Airway epithelial cell (primary cell): Measurements from ENCODE around the gene CNTD1. TPM values are rescaled to one million over a fixed set of nuclear protein-coding genes. Genes with fewer than 3 reads are reported as not detected.

Experiments
- total RNA-seq: library from RNA; depleted of rRNA; stranded (reverse); fragments of >200 nt; gene quantifications from 2 replicates; pipeline ENCODE4 v1.2.3, GENCODE V29; 2015

CNTD1 gene
- 0.07 TPM in 1 of 2 replicates, not detected in the other for total RNA-seq

DNA sequence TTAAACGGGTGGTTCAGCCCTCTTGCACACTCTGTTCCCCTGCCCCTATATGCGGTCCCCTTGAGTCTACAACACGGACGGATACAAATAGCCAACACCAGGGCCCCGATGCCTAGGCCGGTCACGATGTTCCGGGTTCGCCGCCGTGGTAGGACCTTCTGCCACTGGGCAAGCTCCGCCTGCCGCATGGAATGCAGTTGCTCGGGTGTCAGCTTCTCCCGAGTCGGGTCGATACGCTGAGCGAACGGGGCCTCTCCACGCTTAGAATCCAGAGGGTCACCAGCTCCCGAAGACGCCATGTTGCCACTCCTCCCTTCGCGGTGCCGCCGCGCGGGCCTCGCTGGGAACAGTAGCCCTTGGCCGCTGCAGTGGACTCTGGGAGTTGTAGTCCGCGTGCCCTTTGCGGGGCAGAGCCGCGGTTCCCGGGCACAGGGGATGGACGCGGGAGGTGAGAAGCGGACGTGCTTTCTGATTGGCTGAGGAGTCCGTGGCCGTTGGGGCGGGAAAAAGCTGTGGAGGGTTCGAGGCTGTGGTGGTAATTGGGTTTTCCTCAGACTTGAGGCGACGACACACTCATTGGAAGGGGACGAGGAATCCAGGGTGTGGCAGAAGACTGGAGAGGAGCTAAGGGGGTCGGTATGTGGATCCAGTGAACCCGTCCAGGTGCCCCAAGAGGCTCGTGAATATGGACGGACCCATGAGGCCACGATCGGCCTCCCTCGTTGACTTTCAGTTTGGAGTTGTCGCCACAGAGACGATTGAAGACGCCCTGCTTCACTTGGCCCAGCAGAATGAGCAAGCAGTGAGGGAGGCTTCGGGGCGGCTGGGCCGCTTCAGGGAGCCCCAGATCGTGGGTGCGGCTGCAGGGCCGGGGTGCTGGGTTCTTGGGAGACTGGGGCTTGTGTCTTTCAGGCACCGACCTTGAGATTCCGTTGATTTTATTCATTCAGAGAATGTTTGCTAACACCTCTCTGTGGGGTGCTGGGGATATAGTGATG, at the start of gene CNTD1, which contains the start of gene COA3:
Gene CNTD1, plus strand, starts transcription at position 479 of the 998 bp plus-strand sequence. Its CDS starts 207 bp downstream, at position 686.
Gene COA3, minus strand, starts transcription at position 322 of the 998 bp plus-strand sequence. Its CDS starts 23 bp downstream, at position 299.

GRCh38 chr17:42760652-42761581, 37.7 kb upstream of the CNTD1 start, which contains the start of gene RAMP2:
RAMP2 (plus strand) TSS chr17:42761227; CDS start chr17:42761262, 35 bp downstream.

GRCh38 chr17:42773290-42774035, 25.2 kb upstream of the CNTD1 start, which contains the start of gene VPS25:
VPS25 (plus strand) TSS chr17:42773449; CDS start chr17:42773476, 27 bp downstream.

GRCh38 chr17:42779936-42780850, 18.5 kb upstream of the CNTD1 start, which contains the start of gene WNK4:
WNK4 (plus strand) TSS chr17:42780610; CDS start chr17:42780699, 89 bp downstream.

GRCh38 chr17:42832934-42833766, 34.5 kb downstream of the CNTD1 start, which contains the start of gene PSME3:
PSME3 (plus strand) TSS chr17:42833397; CDS start chr17:42833632, 235 bp downstream.

GRCh38 chr17:42844271-42844670, 45.6 kb downstream of the CNTD1 start, which contains the start of gene AOC2:
AOC2 (plus strand) TSS chr17:42844580; CDS start chr17:42844627, 47 bp downstream.

DNA sequence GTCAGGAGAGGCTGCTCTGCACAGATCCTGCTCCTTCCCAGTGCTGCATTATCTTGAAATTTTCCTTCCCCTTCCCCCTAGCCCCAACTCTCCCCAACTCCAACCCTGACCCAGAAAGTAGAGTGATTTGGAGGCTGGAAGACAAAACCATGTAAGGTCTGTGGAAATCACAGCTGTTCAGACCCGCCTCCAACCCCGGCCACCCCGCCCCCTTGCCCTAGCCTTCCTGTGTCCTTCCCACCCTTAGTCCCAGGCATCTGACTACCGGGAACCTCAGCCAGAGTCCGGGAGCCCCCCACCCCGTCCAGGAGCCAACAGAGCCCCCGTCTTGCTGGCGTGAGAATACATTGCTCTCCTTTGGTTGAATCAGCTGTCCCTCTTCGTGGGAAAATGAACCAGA, 52.3 kb downstream of the CNTD1 start, which contains the start of gene AOC3:
Gene AOC3, plus strand, starts transcription at position 246 of the 400 bp plus-strand sequence. Its CDS starts 145 bp downstream, at position 391.

Other genes starting within 250 kb of the CNTD1 start
- gene HSD17B1, start 245.9 kb upstream of the CNTD1 start, total RNA-seq = 5.7 and 9.3 TPM in 2 replicates
- 45.0 and 59.5 TPM in 2 replicates for gene COASY, start 236.7 kb upstream of the CNTD1 start, total RNA-seq
- gene MLX, start 231.8 kb upstream of the CNTD1 start, total RNA-seq = 21.3 and 33.7 TPM in 2 replicates
- 9.8 and 13.4 TPM in 2 replicates for gene PSMC3IP, start 221.1 kb upstream of the CNTD1 start, total RNA-seq
- gene RETREG3, start 189.5 kb upstream of the CNTD1 start, total RNA-seq = 47.0 and 57.5 TPM in 2 replicates
- gene TUBG1, start 189.2 kb upstream of the CNTD1 start, total RNA-seq = 90.4 and 130 TPM in 2 replicates
- gene TUBG2, start 139.6 kb upstream of the CNTD1 start, total RNA-seq = 8.5 and 9.0 TPM in 2 replicates
- gene PLEKHH3, start 121.9 kb upstream of the CNTD1 start, total RNA-seq = 49.8 and 55.3 TPM in 2 replicates
- gene CCR10, start 117.0 kb upstream of the CNTD1 start, total RNA-seq = 0.19 and 0.28 TPM in 2 replicates
- 4.1 and 4.2 TPM in 2 replicates for gene CNTNAP1, start 116.3 kb upstream of the CNTD1 start, total RNA-seq
- gene EZH1, start 53.8 kb upstream of the CNTD1 start, total RNA-seq = 9.0 and 10.4 TPM in 2 replicates
- gene RAMP2, start 37.6 kb upstream of the CNTD1 start, total RNA-seq = 0.49 TPM in 1 of 2 replicates, not detected in the other
- gene VPS25, start 25.4 kb upstream of the CNTD1 start, total RNA-seq = 98.8 and 108 TPM in 2 replicates
- 0.09 TPM in 1 of 2 replicates, not detected in the other for gene WNK4, start 18.3 kb upstream of the CNTD1 start, total RNA-seq
- gene COA3, start 157 bp upstream of the CNTD1 start, total RNA-seq = 78.8 and 81.6 TPM in 2 replicates
- gene BECN1, start 25.4 kb downstream of the CNTD1 start, total RNA-seq = 76.7 and 84.6 TPM in 2 replicates
- gene PSME3, start 34.5 kb downstream of the CNTD1 start, total RNA-seq = 122 and 130 TPM in 2 replicates
- gene AOC2, start 45.7 kb downstream of the CNTD1 start, total RNA-seq = 0.14 and 0.92 TPM in 2 replicates
- under 0.01 and 0.07 TPM in 2 replicates for gene AOC3, start 52.3 kb downstream of the CNTD1 start, total RNA-seq
- gene G6PC1, start 101.9 kb downstream of the CNTD1 start, total RNA-seq = not detected in 2 replicates
- gene AARSD1, start 165.6 kb downstream of the CNTD1 start, total RNA-seq = 29.7 and 38.9 TPM in 2 replicates
- gene PTGES3L, start 181.2 kb downstream of the CNTD1 start, total RNA-seq = 0.28 and 0.49 TPM in 2 replicates
- 8.7 and 12.2 TPM in 2 replicates for gene RUNDC1, start 181.7 kb downstream of the CNTD1 start, total RNA-seq
- 1,265 and 2,388 TPM in 2 replicates for gene RPL27, start 199.6 kb downstream of the CNTD1 start, total RNA-seq
- 3.0 and 4.9 TPM in 2 replicates for gene IFI35, start 207.9 kb downstream of the CNTD1 start, total RNA-seq
- gene VAT1, start 223.5 kb downstream of the CNTD1 start, total RNA-seq = 96.8 and 127 TPM in 2 replicates
- gene RND2, start 226.4 kb downstream of the CNTD1 start, total RNA-seq = under 0.01 and 0.21 TPM in 2 replicates